Lower lobe of right lung (tissue), 2 donors: Measurements from ENCODE around the gene PLXNA4. TPM values are rescaled to one million over a fixed set of nuclear protein-coding genes. Genes with fewer than 3 reads are reported as not detected.

Experiments used
- ATAC-seq, 2 donors: fragments of 200-7000 bp; cut with Tn5 transposase; one replicate each; pipeline ENCODE4 v1.9.1; 2020 to 2022; ENCODE audit warnings: mild to moderate bottlenecking in 2 of 2, moderate library complexity in 2 of 2
- DNase-seq: peaks from one replicate; pipeline ENCODE4 v3.0.0-alpha.2; 2020
- H3K27ac ChIP-seq: fragments of 200-600 bp; one replicate; pipeline ENCODE4 v1.8.0; 2022
- H3K27me3 ChIP-seq: fragments of 200-600 bp; one replicate; pipeline ENCODE4 v1.8.0; 2022; ENCODE audit warnings: low read depth
- H3K36me3 ChIP-seq: fragments of 200-600 bp; one replicate; pipeline ENCODE4 v1.8.0; 2022; ENCODE audit warnings: mild to moderate bottlenecking
- H3K4me1 ChIP-seq: fragments of 200-600 bp; one replicate; pipeline ENCODE4 v1.8.0; 2022
- H3K4me3 ChIP-seq: fragments of 200-600 bp; one replicate; pipeline ENCODE4 v1.8.0; 2022; ENCODE audit warnings: mild to moderate bottlenecking
- H3K9me3 ChIP-seq: fragments of 200-600 bp; one replicate; pipeline ENCODE4 v1.8.0; 2022
- intact Hi-C: fragments of 100-400 bp; cut with DNase I; formaldehyde crosslinking; loops from one replicate; pipeline ENCODE4 v1.11.0; 2022
- total RNA-seq: library from RNA; stranded (reverse); fragmentation: NEBNext Ultra II Directional; extraction: Animal tissue kit (Norgen Biotek cat#: 25700); gene quantifications from one replicate; pipeline ENCODE4 v1.2.1, GENCODE V29; 2021
- TF ChIP-seq, protein P1 (sequence below): fragments of 200-600 bp; IDR thresholded peaks from one replicate; pipeline ENCODE4 v1.8.0; 2022; ENCODE audit warnings: antibody characterized with exemption, mild to moderate bottlenecking
- donor health status: DM: no; HTN: yes; CAD: no; lungs with severe emphysema.

Gene PLXNA4
- total RNA-seq, 1 donor from 2014 or later: 4.3 TPM

DNA sequence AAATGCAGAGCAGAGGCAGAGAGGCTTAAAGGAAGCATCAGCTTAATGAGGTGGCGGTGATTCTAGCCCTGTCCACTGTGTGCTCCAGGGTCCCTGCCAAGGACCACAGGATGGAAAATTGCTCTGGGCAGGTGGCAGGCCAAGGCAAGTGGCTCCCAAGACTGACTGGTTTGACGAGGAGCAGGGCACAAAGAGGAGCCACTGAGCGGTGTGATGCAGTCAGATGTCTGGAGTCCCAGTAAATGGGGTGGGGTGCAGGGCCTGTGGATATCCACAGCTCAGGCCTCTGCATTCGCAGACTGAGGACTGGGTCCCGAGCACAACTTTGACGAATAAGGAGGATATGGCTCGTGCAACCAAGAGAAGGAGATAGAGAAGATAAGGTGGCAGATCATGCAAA is 385.6 kb downstream of the PLXNA4 start:
- ATAC-seq (no peak), DNase-seq (no peak)
- Histone ChIP-seq H3K36me3 (no peaks in the 10 kb centered on the region), H3K27ac (no peak overlapping the region), H3K9me3 (peaks cover 9% of the 10 kb centered on the region), H3K4me3 (no peak overlapping the region), H3K4me1 (no peaks in the 10 kb centered on the region), H3K27me3 (no peaks in the 10 kb centered on the region)
- intact Hi-C loops: no loop called here
- TF ChIP-seq, protein P1, sequence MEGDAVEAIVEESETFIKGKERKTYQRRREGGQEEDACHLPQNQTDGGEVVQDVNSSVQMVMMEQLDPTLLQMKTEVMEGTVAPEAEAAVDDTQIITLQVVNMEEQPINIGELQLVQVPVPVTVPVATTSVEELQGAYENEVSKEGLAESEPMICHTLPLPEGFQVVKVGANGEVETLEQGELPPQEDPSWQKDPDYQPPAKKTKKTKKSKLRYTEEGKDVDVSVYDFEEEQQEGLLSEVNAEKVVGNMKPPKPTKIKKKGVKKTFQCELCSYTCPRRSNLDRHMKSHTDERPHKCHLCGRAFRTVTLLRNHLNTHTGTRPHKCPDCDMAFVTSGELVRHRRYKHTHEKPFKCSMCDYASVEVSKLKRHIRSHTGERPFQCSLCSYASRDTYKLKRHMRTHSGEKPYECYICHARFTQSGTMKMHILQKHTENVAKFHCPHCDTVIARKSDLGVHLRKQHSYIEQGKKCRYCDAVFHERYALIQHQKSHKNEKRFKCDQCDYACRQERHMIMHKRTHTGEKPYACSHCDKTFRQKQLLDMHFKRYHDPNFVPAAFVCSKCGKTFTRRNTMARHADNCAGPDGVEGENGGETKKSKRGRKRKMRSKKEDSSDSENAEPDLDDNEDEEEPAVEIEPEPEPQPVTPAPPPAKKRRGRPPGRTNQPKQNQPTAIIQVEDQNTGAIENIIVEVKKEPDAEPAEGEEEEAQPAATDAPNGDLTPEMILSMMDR: no peak

DNA sequence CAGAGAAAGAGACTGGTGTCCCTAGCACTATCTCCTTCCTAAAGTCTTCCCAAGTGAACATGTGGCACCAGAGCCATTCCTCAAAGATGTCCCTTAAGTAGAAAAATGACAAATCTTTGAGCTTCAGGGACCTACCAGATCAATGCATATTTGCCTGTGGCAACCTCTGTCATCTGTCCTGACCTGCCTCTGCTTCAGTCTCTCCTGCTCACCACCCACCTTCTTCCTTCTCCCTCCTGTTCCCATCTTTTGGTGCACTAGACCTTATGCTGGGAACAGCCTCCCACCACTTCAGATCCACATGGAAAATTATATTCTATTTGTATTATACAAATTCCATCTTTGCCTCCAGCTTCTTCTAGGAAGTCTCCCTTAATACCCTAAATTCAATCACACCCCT is 386.4 kb downstream of the PLXNA4 start:
- Histone ChIP-seq H3K4me1 (no peaks in the 10 kb centered on the region), H3K9me3 (peaks cover 9% of the 10 kb centered on the region), H3K27me3 (no peaks in the 10 kb centered on the region), H3K4me3 (no peak overlapping the region), H3K27ac (no peak overlapping the region), H3K36me3 (no peaks in the 10 kb centered on the region)
- TF ChIP-seq, protein P1: no peak
- DNase-seq (no peak), ATAC-seq (no peak)
- intact Hi-C loops: no loop called here

- no peak overlapping the region for H3K4me3 ChIP-seq
- intact Hi-C loops: no loop called here
- DNase-seq (no peak), ATAC-seq (no peak)
- H3K9me3 ChIP-seq: peaks cover 9% of the 10 kb centered on the region
- no peaks in the 10 kb centered on the region for H3K4me1 ChIP-seq
- TF ChIP-seq, protein P1: no peak
- H3K27ac ChIP-seq: no peak overlapping the region
- H3K27me3 ChIP-seq: no peaks in the 10 kb centered on the region
- no peaks in the 10 kb centered on the region for H3K36me3 ChIP-seq
Observed at GRCh38 chr7:132187869-132188789, 388.1 kb downstream of the PLXNA4 start.

- TF ChIP-seq, protein P1: no peak
- Histone ChIP-seq H3K9me3 (peaks cover 9% of the 10 kb centered on the region), H3K4me1 (no peaks in the 10 kb centered on the region), H3K36me3 (no peaks in the 10 kb centered on the region), H3K27ac (no peak overlapping the region), H3K27me3 (no peaks in the 10 kb centered on the region), H3K4me3 (no peak overlapping the region)
- intact Hi-C loops: no loop called here
- DNase-seq (no peak), ATAC-seq (no peak)
Observed at GRCh38 chr7:132187391-132187790, 388.9 kb downstream of the PLXNA4 start.

GRCh38 chr7:132185150-132185549 is 391.1 kb downstream of the PLXNA4 start:
- TF ChIP-seq, protein P1: no peak
- H3K27ac ChIP-seq: no peak overlapping the region
- H3K4me3 ChIP-seq: no peak overlapping the region
- H3K27me3 ChIP-seq: no peaks in the 10 kb centered on the region
- no peaks in the 10 kb centered on the region for H3K36me3 ChIP-seq
- no peaks in the 10 kb centered on the region for H3K4me1 ChIP-seq
- intact Hi-C loops: no loop called here
- no peak for ATAC-seq
- DNase-seq: no peak
- H3K9me3 ChIP-seq: peaks cover 9% of the 10 kb centered on the region
